Measurements from ENCODE around the gene SYCP2.

The SYCP2 gene

GRCh38 chr20:59822291-59823029 is 111.0 kb downstream of the SYCP2 start:
- DNase-seq (ENCODE audit: low read depth) = no peak

GRCh38 chr20:59821788-59822187 is 111.6 kb downstream of the SYCP2 start:
- no peak for DNase-seq (ENCODE audit: low read depth)

GRCh38 chr20:59821201-59821600 is 112.2 kb downstream of the SYCP2 start:
- no peak for DNase-seq (ENCODE audit: low read depth)

- DNase-seq (ENCODE audit: low read depth) = no peak
Measured at GRCh38 chr20:59820204-59821041, 113.0 kb downstream of the SYCP2 start.

GRCh38 chr20:59819496-59820203 is 113.8 kb downstream of the SYCP2 start:
- no peak for DNase-seq (ENCODE audit: low read depth)

GRCh38 chr20:59818911-59819310 is 114.5 kb downstream of the SYCP2 start:
- DNase-seq (ENCODE audit: low read depth) = no peak

GRCh38 chr20:59817846-59818615 is 115.4 kb downstream of the SYCP2 start:
- DNase-seq (ENCODE audit: low read depth) = no peak

GRCh38 chr20:59817406-59817805 is 116.0 kb downstream of the SYCP2 start:
- no peak for DNase-seq (ENCODE audit: low read depth)

GRCh38 chr20:59816146-59816738 is 117.2 kb downstream of the SYCP2 start:
- no peak for DNase-seq (ENCODE audit: low read depth)

GRCh38 chr20:59814840-59815340 is 118.5 kb downstream of the SYCP2 start:
- no peak for DNase-seq (ENCODE audit: low read depth)

GRCh38 chr20:59813948-59814839 is 119.2 kb downstream of the SYCP2 start:
- DNase-seq (ENCODE audit: low read depth) = no peak

Data from HS-5 (cell line).